Mucosa of descending colon (tissue), 3 donors: ENCODE measurements around the gene CORO1C. TPM values are rescaled to one million over a fixed set of nuclear protein-coding genes. Genes with fewer than 3 reads are reported as not detected.

Source experiments
- ATAC-seq: fragments of 200-7000 bp; cut with Tn5 transposase; one replicate; pipeline ENCODE4 v1.9.1; 2020; ENCODE audit warnings: mild to moderate bottlenecking, moderate library complexity
- DNase-seq, 3 donors: peaks; one replicate each; pipeline ENCODE4 v3.0.0-alpha.2; 2020
- H3K36me3 ChIP-seq: fragments of 200-600 bp; one replicate; pipeline ENCODE4 v1.8.0; 2021; ENCODE audit warnings: low read depth, mild to moderate bottlenecking
- H3K4me1 ChIP-seq: fragments of 200-600 bp; one replicate; pipeline ENCODE4 v1.8.0; 2021; ENCODE audit warnings: low read depth, mild to moderate bottlenecking
- H3K4me3 ChIP-seq: fragments of 200-600 bp; one replicate; pipeline ENCODE4 v1.8.0; 2021; ENCODE audit warnings: mild to moderate bottlenecking
- H3K9me3 ChIP-seq: fragments of 200-600 bp; one replicate; pipeline ENCODE4 v1.8.0; 2021; ENCODE audit warnings: mild to moderate bottlenecking
- intact Hi-C, 2 donors: fragments of 100-400 bp; cut with DNase I in 1 of 2; cut with micrococcal nuclease in 1 of 2; formaldehyde crosslinking; loops; one replicate each; pipeline versions ENCODE4 v1.11.0 to v1.11.1; 2022; cut with DNase I, micrococcal nuclease
- total RNA-seq, 3 donors: library from RNA; stranded (reverse); fragmentation: NEBNext Ultra II Directional in 2 of 3; extraction: Animal tissue kit (Norgen Biotek cat#: 25700) in 2 of 3; gene quantifications; one replicate each; pipeline versions ENCODE4 v1.2.1 to v1.2.4, GENCODE V29; 2021 to 2023
- TF ChIP-seq, protein P1 (sequence below): fragments of 200-600 bp; IDR thresholded peaks from one replicate; pipeline ENCODE4 v1.8.0; 2022; ENCODE audit warnings: antibody characterized with exemption, mild to moderate bottlenecking
- donor health status: DM: no; HTN: no; CAD: no; lungs with moderate emphysema.
- donor health status: DM: no; HTN: no; CAD: no.
- donor health status: DM: no; HTN: yes; CAD: no.

Gene CORO1C
- total RNA-seq, 3 donors from 2014 or later: 80.5 to 328 (median 123) TPM

DNA sequence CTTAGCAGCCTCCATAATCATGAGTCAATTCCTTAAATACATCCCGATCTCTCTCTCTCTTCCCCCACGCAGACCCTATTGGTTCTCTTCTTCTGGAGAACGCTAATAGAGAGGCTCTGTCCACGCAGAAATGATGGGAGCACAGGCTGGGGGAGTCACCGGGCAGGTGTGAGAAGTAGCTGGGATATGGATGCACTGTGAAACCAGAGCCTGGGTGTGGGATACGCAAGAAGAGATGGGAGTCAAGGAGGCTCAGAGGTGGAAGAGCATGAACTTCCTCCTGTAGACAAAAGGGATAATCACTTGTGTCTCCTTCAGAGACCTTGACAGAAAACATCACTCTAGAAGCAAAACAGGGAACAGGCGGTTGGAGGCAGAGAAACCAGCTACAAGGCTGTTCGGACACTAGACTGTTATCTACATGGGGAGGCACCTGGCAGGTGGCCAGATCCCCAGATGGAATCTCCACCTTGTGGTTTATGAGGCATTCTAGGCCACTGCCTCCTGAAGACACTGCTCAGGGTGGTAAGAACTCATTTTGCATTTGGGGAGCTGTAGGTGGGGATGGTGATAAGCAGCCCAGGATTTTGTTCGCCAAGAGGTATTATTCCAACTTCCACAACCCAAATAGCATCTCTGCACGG lies 90.4 kb downstream of the CORO1C start:
- TF ChIP-seq, protein P1, sequence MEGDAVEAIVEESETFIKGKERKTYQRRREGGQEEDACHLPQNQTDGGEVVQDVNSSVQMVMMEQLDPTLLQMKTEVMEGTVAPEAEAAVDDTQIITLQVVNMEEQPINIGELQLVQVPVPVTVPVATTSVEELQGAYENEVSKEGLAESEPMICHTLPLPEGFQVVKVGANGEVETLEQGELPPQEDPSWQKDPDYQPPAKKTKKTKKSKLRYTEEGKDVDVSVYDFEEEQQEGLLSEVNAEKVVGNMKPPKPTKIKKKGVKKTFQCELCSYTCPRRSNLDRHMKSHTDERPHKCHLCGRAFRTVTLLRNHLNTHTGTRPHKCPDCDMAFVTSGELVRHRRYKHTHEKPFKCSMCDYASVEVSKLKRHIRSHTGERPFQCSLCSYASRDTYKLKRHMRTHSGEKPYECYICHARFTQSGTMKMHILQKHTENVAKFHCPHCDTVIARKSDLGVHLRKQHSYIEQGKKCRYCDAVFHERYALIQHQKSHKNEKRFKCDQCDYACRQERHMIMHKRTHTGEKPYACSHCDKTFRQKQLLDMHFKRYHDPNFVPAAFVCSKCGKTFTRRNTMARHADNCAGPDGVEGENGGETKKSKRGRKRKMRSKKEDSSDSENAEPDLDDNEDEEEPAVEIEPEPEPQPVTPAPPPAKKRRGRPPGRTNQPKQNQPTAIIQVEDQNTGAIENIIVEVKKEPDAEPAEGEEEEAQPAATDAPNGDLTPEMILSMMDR: no peak
- Histone ChIP-seq H3K36me3 (no peaks in the 10 kb centered on the region), H3K4me1 (no peaks in the 10 kb centered on the region), H3K9me3 (no peaks in the 10 kb centered on the region), H3K4me3 (no peak overlapping the region)
- DNase-seq (peak; percentile 63 to 67 (median 63)), ATAC-seq (peak; percentile 39)
- intact Hi-C loops: no loop called here

- TF ChIP-seq, protein P1: no peak
- DNase-seq (no peak), ATAC-seq (no peak)
- Histone ChIP-seq H3K9me3 (no peaks in the 10 kb centered on the region), H3K36me3 (no peaks in the 10 kb centered on the region), H3K4me1 (no peaks in the 10 kb centered on the region), H3K4me3 (no peak overlapping the region)
- intact Hi-C loops: no loop called here
Observed at GRCh38 chr12:108638997-108639822, 92.1 kb downstream of the CORO1C start.

DNA sequence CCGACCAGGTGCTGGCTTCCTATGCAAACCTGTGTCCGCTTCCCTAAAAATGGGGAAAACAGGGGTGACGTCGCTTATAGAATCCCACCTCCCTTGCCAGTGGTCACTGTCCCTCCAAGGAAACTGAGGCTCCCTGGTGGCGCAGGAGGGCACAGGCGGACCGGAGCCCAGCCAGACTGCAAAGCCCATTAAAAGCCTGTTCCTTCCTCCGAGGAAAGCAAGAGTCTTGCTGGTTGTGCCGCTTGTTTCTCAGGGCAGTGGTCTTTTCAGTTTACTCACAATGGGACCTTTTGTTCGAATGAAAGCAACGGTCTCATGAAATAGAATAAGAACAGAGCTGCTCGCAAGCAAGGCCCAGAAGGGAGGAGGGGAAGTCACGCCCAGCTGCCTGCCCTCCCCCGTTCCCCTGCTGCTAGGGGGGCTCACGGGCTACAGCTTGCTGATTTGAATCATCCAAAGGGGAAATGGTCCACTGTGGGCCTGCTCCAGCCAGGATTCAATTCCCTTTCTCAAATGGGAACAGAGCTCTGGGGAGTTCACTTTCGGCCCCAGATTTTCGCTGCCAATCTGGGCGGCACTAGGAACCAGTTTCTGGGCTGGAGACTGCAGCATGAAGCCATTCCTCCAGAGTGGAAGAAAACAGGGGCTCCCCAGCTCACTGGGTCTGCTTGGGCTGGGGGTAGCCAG lies 93.0 kb downstream of the CORO1C start:
- ATAC-seq (no peak), DNase-seq (peak in 1 of 3 donors; percentile 36)
- H3K4me1 ChIP-seq: no peaks in the 10 kb centered on the region
- no peaks in the 10 kb centered on the region for H3K9me3 ChIP-seq
- H3K36me3 ChIP-seq: no peaks in the 10 kb centered on the region
- TF ChIP-seq, protein P1: no peak
- H3K4me3 ChIP-seq: no peak overlapping the region
- intact Hi-C loops: no loop called here

- ATAC-seq (no peak), DNase-seq (no peak)
- no peak overlapping the region for H3K4me3 ChIP-seq
- TF ChIP-seq, protein P1: no peak
- no peaks in the 10 kb centered on the region for H3K36me3 ChIP-seq
- intact Hi-C loops: no loop called here
- H3K4me1 ChIP-seq: no peaks in the 10 kb centered on the region
- H3K9me3 ChIP-seq: no peaks in the 10 kb centered on the region
Observed at GRCh38 chr12:108637222-108637971, 93.9 kb downstream of the CORO1C start.

- H3K9me3 ChIP-seq: no peaks in the 10 kb centered on the region
- TF ChIP-seq, protein P1: no peak
- no peak overlapping the region for H3K4me3 ChIP-seq
- intact Hi-C loops: no loop called here
- no peak for DNase-seq
- H3K36me3 ChIP-seq: no peaks in the 10 kb centered on the region
- no peaks in the 10 kb centered on the region for H3K4me1 ChIP-seq
- ATAC-seq: no peak
Observed at GRCh38 chr12:108635997-108636808, 95.1 kb downstream of the CORO1C start.
